ENCODE data around the gene CYP46A1.
A peak's percentile ranks its signal among the peaks of the same experiment; 100 is the strongest.
"Not testable (repeated sequence)": the region's sequence is repeated elsewhere in the genome, so short reads cannot be mapped to it uniquely, and the experiment has no call there.

The CYP46A1 gene

DNA sequence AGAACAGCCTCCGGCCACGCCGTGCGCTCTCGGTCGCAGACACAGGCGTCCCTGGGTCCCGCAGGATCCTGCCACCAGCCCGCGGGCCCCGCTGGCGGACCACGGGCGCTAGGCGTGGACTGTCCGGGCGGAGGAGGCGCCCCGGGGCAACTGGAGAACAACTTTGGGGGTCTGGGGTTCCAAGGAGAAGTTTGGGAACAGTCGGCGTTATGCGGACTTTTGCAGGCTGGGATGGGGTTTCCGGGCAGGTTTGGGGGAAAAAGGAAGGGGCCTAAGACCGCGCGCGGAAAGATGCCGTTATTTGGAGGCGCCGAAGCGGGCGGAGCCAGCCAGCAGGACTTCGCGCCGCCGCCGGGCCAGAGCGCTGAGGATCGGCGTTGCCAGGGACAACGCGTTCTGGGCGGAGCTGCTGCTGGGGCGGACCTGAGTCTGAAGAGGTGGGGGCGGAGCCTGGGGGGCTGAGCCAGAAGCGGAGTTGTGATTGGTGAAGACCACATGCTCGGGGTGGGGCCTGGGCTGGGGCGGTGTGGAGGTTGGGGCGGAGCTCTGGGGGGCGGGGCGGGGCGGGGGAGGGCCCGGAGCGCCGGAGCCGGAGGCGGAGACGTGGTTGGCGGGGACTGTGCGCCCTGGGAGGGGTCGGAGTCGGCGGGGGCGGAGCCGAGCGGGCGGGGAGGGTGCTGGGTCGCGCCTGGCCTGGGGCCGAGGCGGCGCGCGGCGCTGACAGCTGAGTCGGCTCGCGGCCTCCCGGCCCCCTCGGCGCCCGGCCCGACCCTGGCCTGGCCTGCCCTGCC lies at the start of gene CYP46A1:
Gene CYP46A1, plus strand, starts transcription at position 680 of the 791 bp plus-strand sequence. CDS start 120 bp downstream, outside the sequence.
- DNase-seq: peak; percentile 90

DNA sequence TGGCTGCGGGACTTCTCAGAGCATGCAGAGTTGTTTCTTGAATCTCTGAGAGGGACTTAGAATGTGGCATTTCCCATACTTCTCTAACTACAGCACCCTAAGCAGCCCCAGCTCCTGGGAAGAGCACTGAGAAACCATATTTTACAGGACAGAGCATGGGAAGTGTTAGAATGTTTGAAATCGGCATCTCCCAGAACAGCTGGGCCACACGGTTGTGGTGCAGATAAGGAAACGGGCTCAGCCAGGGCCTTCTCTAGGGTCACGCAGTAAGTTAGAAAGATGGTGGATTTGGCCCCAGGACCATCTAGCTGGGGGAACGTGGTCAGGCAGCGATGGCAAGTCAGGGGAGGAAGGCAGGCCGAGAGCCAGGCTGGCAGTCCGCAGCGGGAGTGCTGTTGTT lies 49.7 kb upstream of the CYP46A1 start:
- no peak for DNase-seq

DNA sequence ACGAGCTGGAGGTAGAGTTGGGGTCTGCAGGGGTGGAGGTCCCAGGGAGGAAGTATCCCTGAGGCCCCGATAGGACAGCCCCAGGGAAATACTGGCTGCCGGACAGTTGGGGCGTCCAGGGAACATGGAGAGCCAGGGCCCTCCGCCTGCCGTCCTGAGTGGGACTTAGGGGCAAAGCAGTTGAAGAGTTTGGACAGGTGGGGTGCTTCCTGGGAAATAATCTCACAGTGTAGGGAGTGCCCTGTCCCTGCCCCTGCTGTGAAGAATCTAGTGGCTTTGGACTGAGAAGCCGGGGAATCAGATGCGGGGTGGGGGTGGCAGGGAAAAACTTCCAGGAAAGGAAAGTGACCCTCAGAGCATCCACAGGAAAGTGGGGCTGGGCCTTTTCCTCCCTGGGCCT lies 49.0 kb upstream of the CYP46A1 start:
- no peak for DNase-seq

DNA sequence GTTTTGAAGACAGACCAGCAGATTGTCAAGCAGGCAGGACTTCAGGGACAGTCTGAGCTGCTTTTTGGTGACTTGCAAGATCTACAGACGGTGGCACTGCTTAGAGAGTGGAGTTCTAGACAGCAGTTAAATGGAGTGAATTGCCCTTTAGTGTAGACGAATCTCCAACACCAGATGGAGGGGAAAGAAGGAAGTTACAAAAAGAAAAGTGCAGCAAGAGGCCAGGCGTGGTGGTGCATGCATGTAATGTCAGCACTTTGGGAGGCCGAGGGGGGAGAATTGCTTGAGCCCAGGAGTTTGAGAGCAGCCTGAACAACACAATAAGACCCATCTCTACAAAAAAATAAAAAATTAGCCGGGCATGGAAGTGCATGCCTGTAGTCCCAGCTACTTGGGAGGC lies 47.6 kb upstream of the CYP46A1 start:
- no peak for DNase-seq

DNA sequence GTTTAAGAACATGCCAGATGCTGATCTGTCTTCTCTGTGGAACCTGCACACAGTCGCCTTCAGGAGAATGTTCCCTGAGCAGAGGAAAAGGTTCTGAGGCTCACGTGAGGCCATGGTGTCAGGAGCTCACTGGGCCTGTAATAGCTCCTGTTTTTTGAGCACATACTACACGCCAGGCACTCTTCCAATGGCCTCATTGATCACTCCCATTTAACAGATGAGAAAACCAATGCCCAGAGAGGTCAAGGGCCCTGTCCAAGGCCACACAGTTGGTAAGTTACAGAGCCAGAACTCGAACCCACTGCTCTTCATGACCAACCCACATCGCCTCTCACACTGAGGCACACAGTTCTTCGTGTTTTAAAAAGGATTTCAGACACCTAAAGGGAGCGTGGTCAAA lies 46.5 kb upstream of the CYP46A1 start:
- no peak for DNase-seq

DNA sequence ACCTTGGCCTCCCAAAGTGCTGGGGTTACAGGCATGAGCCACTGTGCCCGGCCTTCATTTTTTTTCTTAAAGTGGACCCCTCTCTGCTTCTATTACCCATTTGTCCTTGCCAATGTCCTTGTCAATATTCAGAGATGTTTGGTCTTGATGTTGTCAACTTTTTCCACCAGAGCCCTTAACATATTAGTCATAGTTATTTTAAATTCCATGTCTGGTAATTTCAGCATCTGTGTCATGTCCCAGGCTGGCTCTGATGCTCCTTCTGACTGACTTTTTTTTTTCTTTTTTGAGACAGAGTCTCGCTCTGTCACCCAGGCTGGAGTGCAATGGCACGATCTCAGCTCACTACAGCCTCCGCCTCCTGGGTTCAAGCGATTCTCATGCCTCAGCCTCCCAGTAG lies 41.3 kb upstream of the CYP46A1 start:
- not testable (repeated sequence) for DNase-seq

DNA sequence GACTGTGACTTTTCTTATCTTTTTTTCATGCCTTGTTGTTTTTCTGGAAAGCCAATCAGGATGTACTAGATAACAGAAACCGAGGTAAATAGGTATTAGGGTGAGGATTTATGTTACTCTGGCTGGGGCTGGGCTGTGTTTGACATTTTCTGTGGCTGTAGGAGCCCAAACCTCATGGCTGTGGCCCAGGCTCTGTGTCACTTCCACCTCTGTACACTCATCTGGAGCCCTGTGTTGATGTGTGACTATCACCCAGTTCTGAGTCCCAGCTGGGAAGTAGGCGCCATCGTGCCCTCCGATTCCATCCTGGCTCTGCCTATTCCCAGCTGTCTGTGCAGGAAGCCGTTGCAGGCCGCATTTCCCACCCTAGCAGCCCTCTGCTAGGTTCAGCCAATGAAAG lies 40.8 kb upstream of the CYP46A1 start:
- DNase-seq: no peak

DNA sequence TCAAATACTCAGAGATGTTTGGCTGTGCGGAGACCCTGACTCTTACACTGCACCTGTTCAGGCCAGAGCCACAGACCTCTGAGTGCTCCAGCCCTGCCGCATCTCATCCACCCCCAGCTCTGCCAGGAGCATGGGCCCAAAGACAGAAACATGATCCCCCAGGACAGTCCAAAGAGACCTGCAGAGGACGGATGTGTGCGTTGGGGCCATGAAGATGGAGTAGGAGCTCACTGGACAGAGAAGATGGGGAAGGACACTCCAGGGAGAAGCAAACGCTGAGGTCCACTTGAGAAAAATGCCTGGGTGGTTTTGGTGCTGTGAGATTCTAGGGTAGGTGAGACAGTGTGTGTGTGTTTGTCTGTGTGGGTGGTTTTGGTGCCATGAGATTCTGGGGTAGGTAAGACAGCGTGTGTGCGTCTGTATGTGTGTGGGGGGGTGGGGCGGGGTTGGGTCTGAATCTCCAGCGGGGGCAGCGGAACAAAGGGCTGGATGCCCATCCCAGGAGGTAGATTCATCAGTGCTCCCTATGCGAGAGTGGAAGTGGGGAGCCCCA lies 40.0 kb upstream of the CYP46A1 start:
- DNase-seq: no peak

DNA sequence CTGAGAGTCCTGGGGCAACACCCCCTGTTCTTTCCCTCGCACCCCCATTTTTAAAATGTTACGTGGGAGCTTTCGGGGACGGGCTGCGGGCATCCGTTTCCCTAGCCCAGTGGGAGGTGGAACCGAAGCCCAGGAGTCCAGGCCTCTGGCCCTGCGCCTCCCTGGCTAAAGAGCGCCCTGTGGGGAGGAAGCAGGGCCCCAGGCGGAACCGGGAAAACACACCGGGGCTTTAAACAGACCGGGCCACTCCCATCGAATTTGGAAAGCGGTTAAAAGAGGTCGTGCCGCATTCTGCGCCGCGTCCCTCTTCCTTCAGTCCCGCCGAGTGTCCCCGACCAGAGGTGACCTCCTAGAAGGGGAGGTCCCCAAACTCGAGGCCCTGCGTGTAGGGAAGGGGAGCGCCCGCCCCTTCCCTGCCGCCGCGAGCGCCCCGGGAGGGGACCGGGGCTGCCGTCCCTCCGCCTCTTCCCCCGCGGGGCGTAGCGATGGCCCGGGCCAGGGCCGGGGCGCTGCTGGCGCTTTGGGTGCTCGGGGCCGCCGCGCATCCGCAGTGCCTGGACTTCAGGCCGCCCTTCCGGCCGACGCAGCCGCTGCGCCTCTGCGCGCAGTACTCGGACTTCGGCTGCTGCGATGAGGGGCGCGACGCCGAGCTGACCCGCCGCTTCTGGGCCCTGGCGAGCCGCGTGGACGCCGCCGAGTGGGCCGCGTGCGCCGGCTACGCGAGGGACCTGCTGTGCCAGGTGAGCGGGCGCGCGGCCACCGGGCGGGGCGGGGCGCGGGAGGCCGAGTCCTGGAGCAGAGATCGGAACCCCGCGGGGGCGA lies 39.2 kb upstream of the CYP46A1 start, which contains the start of gene HHIPL1:
Gene HHIPL1, plus strand, starts transcription at position 407 of the 822 bp plus-strand sequence. Its CDS starts 79 bp downstream, at position 486.
- no peak for DNase-seq

DNA sequence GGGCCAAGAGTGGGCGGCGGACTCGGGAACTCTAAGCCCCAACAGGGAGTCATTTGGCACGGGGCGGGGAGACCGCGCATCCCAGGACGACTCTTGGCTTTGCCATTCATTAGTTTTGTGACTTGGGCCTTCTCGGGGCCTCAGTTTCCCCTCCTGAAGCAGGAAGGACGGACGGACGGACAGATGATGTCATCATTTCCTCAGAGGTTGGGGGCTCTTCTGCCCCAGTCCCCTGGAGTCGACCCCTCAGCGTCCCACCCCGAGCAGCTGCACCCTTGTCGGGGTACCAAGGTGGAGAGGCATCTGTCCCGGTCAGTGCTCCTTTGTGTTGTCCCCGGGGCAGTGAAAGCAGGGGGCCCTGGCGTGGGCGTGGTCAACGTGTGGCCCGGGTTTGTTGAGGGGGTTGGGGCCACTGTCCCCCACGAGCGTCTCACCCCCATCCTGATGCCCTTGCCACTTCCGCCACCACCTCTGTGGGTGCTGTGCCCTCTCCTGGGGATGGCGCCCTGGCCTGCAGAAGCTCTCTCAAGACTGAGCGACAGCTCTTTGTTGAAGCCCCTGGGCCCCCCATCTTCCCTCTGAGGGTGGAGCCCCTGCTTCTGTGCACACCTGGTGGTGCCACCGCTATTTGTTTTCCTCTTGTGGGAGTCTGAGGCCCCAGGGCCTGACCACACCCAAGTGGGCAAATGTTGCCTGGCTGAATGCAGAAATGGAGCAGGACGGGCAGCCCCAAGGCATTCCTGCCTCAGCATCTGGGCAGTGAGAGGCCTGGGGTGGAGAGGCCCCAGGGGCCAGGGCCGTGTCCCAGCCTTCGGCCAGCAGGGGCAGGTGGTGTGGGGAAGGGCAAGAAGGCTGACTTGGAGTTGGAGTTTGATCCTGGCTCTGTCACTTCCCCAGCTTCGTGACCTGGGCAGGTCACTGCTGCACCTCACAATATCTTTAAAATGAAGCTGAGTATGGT lies 38.3 kb upstream of the CYP46A1 start:
- no peak for DNase-seq

DNA sequence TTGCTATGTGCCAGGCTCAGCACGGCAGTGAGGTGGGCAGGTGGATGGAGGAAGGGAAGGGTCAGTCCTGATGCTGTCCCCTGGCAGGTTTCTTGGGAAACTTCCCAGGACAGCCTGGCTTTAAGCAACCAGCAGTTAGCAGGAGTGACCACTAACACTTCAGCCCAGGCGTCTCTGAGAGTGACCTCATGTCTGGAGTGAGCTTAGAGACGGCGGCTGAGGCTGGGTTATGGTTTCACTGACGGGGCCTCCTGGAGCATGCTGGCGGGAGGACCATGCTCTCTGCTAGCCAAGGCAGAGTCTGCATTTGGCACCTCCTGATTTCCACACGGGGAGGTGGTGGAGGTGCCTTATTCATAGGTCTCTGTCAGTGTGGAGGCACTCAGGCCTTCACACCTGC lies 36.7 kb upstream of the CYP46A1 start:
- no peak for DNase-seq

DNA sequence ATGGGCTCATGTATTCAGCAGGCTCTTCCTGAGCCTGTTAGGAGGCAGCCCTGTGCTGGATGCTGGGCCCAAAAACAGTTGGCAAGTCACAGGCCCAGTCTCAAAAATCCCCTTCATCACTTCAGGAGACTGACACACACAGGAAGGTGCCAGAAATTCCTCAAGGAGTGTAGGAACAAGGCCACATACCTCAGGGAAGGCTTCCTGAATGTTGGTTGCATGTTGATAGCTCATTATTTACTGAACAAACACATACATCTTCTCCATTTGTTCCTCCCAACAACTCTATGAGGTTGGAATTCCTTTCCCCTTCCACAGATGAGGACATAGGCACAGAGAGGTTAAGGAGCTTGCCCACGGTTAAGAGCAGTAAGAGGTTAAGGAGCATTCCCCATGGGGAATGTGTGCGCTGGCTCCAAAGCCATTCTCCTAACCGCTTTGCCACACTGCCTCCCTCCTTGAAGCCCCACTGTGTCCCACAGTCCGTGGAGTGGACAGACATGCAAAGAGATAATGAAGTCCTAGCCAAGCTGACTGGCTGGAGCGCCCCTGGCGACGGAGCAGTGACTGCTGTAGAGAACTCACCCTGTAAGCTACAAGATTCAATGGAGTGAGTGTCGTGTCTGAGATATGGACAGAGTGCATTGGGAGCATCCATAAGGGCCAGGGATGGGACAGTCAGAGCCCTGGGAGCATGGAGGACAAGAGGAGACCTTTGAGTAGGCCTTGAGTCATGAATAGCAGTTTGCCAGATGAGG lies 35.9 kb upstream of the CYP46A1 start:
- no peak for DNase-seq

DNA sequence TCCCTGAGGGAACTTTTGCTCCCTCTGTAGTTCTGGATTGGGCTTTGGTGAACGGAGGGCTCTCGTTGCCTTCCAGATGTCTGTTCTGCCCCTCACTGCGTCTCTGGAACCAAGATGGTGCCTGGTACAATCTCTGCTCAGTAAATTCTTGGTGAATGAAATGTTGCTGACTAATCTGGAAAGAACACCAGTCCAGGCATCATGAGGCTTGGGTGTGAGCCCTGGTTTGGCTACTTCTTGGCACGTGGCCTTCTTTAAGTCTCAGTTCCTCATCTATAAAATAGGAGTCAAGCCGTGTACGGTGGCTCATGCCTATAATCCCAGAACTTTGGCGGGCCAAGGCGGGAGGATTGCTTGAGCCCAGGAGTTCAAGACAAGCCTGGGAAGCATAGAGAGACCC lies 34.9 kb upstream of the CYP46A1 start:
- DNase-seq: no peak

DNA sequence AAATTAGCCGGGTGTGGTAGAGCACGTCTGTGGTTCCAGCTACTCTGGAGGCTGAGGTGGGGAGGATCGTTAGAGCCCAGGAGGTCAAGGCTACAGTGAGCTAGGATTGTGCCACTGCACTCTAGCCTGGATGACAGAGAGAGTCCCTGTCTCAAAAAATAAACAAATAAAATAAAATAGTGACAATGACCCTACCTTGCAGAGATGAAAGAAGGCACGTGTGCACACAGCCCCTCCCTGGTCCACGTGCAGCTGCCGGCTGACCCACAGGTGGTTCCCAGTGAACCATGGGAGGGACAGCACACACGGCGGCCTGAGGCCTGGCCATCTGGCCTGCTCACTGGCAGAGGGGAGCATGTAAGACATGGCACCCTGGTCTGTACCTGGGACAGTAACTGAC lies 34.5 kb upstream of the CYP46A1 start:
- no peak for DNase-seq

DNA sequence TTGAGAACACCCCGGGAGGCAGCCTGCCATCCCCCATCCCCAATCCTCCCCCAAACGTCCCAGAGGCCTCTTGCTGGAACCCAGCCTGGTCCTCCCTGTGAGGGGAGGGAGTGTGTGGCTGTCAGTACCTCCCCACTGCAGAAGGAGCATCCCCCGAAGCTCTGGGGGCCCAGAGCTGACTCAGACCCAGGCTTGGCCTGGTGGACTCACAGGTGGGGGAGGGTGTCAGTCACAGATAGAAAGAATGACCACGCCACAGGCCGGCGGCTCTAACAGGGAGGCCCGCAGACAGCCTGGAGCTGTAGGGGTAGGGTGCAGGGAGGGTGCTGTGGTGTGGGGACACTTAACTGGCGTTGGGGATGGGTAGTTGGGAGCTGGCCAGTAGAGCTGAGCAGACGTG lies 33.9 kb upstream of the CYP46A1 start:
- DNase-seq: no peak

DNA sequence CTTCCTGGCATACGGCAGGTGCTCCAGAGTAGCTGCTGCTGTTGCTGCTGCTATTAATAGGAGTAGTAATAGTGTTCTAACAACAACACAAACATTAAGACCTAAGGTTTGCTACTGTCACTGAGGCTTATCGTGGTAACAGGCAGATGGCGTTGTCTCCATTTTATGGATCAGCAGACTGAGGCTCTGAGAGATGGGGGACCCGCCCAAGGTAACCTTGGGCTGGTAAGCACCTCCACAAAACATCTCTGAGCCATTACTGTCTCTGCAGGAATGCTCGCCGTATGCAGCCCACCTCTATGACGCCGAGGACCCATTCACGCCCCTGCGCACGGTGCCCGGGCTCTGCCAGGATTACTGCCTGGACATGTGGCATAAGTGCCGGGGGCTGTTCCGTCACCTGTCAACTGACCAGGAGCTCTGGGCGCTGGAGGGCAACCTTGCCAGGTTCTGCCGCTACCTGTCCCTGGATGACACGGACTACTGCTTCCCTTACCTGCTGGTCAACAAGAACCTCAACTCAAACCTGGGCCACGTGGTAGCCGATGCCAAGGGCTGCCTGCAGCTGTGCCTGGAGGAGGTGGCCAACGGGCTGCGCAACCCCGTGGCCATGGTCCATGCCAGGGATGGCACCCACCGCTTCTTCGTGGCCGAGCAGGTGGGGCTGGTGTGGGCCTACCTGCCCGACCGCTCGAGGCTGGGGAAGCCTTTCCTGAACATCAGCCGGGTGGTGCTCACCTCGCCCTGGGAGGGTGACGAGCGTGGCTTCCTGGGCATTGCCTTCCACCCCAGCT lies 31.9 kb upstream of the CYP46A1 start:
- no peak for DNase-seq

DNA sequence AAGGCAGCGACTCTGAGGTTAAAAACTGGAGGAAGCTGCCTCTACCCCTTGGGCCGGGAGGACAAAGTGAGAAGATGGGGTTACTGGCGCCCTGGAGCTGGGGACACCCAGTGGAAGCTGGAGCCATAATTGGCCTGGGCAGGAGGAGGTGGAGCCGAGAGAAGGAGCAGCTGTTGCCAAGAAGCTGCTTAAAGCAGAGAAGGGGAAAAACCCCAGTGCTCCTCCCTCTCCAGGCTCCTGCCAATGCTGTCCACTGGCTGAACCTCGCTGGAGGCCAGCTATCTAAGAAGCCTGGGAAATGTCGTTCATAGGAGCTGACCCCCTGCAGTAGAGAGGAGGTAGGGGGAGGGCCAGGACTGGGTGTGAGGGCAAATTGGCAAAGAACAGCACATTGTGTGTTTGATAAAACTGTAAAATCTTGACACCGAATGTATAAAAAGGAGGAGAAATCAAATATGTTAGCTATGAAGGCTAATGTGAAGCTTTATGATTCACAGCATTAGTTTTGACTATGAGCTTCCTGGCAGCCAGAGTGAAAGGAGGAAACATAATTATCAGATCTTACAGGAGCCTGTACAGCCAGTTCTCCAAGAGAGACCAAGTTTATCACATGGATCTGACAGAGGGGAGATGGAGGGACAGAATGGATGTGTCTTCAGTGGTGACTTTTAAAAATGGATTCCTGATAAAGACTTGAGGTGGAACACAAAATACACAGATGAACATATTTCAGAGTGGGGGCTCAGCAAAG lies 29.7 kb upstream of the CYP46A1 start:
- no peak for DNase-seq

DNA sequence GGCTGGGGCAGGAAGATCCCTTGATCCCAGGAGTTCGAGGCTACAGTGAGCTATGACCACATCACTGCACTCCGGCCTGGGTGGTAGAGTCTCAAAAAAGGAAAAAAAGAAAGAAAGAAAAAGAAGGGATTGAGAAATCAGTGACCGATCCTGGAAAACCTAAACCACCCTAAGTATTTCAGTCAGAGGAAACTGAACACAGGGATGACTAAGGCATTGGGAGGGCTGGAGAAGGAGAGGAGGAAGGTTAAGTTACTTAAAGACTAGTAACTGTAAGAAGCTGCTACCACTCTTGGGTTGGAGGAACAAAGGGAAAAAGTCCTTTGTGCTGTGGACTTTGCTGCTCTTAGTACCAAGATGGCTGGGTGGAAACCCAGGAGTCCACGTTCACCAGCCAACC lies 28.6 kb upstream of the CYP46A1 start:
- DNase-seq: no peak

DNA sequence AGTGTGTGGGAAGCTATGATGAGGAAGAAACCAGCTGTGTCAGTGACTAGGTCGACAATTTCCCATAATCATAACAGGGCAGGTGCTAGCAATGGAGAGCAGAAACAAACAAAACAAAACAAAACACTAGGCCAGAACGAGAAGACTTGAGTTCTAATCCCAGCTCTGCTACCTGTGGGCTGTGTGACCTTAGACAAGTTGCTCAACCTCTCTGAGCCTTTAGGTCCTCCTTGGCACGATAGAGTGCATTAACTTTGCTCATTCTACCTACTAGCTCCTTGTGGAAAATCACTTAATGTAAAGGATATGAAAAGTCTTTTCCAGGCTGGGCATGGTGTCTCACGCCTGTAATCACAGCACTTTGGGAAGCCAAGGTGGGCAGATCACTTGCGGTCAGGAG lies 27.9 kb upstream of the CYP46A1 start:
- DNase-seq: no peak

DNA sequence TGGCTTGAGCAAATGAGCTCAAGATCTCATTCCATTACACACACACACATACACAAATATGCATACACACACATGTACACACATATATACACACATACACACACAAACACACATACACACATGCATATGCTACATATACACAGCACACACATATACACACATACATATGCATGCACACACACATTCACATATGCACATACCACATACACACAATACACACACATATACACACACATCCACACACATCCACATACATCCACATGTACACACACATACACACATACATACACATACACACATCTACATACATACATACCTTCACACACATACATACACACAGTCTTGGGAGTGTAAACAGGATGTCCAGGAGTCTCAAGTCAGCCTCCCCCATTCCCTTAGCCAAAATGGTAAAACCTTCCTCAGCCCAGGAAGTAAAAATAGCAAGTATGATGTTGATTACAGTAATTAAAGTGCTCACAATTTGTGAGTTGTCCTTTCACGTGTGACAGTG lies 26.4 kb upstream of the CYP46A1 start:
- no peak for DNase-seq
